AG09309 (cell line): ENCODE measurements around the gene TIGD4.
A peak's percentile ranks its signal among the peaks of the same experiment; 100 is the strongest.

ENCODE experiments used
- DNase-seq: peaks from one replicate; pipeline ENCODE4 v3.0.0-alpha.2; 2010; ENCODE audit warnings: low read depth
- H3K4me3 ChIP-seq: 2 replicates; pipeline ENCODE4 v1.5.1; 2011; ENCODE audit warnings: mild to moderate bottlenecking, low read depth, low read length, moderate library complexity; ENCODE audit not compliant: control insufficient read depth
- CTCF ChIP-seq: IDR thresholded peaks from 2 replicates; pipeline ENCODE4 v1.5.1; 2011; ENCODE audit warnings: mild to moderate bottlenecking, low read depth, low read length, inconsistent platforms; ENCODE audit not compliant: insufficient read depth, control insufficient read depth; ENCODE audit errors: missing control alignments

The TIGD4 gene

GRCh38 chr4:152729466-152729865, 50.1 kb downstream of the TIGD4 start:
- H3K4me3 ChIP-seq: no peak overlapping the region
- peak; percentile 50 for DNase-seq
- TF ChIP-seq CTCF: no peak

GRCh38 chr4:152728343-152728742, 51.2 kb downstream of the TIGD4 start:
- no peak for TF ChIP-seq CTCF
- DNase-seq: no peak
- no peak overlapping the region for H3K4me3 ChIP-seq

GRCh38 chr4:152727784-152728183, 51.7 kb downstream of the TIGD4 start:
- no peak for DNase-seq
- no peak for TF ChIP-seq CTCF
- H3K4me3 ChIP-seq: no peak overlapping the region

GRCh38 chr4:152724494-152724893, 55.0 kb downstream of the TIGD4 start:
- no peak for TF ChIP-seq CTCF
- no peak for DNase-seq
- H3K4me3 ChIP-seq: no peak overlapping the region

GRCh38 chr4:152723236-152723635, 56.3 kb downstream of the TIGD4 start:
- no peak overlapping the region for H3K4me3 ChIP-seq
- DNase-seq: no peak
- TF ChIP-seq CTCF: no peak

- DNase-seq: no peak
- TF ChIP-seq CTCF: no peak
- no peak overlapping the region; the same call in 1 of the 2 replicates for H3K4me3 ChIP-seq
Measured at GRCh38 chr4:152719801-152720556, 59.6 kb downstream of the TIGD4 start.
